HG02623 (cell line): ENCODE measurements around the gene AATF.
A peak's percentile ranks its signal among the peaks of the same experiment; 100 is the strongest.

Experiments
- ATAC-seq: cut with Tn5 transposase; IDR thresholded peaks from one replicate; pipeline ENCODE4 v1.9.1; 2021; ENCODE audit warnings: moderate library complexity; ENCODE audit not compliant: unreplicated experiment

Gene AATF

GRCh38 chr17:36978810-36979564 lies 30.2 kb downstream of the AATF start:
- no peak for ATAC-seq

GRCh38 chr17:36979565-36979941 lies 30.8 kb downstream of the AATF start:
- no peak for ATAC-seq

GRCh38 chr17:36980280-36980761 lies 31.6 kb downstream of the AATF start:
- ATAC-seq = no peak

GRCh38 chr17:36983618-36984017 lies 34.9 kb downstream of the AATF start:
- no peak for ATAC-seq

- ATAC-seq = no peak
Observed at GRCh38 chr17:36989173-36989572, 40.4 kb downstream of the AATF start.

GRCh38 chr17:36992701-36993100 lies 43.9 kb downstream of the AATF start:
- no peak for ATAC-seq

GRCh38 chr17:36993227-36993626 lies 44.5 kb downstream of the AATF start:
- ATAC-seq = no peak

- ATAC-seq = no peak
Observed at GRCh38 chr17:36994438-36994837, 45.7 kb downstream of the AATF start.

GRCh38 chr17:36999471-36999870 lies 50.7 kb downstream of the AATF start:
- no peak for ATAC-seq

GRCh38 chr17:37016780-37017179 lies 68.0 kb downstream of the AATF start:
- no peak for ATAC-seq

- ATAC-seq = no peak
Observed at GRCh38 chr17:37017404-37017803, 68.7 kb downstream of the AATF start.

- no peak for ATAC-seq
Observed at GRCh38 chr17:37019117-37019740, 70.5 kb downstream of the AATF start.

GRCh38 chr17:37019741-37020129 lies 71.0 kb downstream of the AATF start:
- ATAC-seq = no peak

- ATAC-seq = no peak
Observed at GRCh38 chr17:37024181-37024637, 75.5 kb downstream of the AATF start.

GRCh38 chr17:37025238-37025637 lies 76.5 kb downstream of the AATF start:
- no peak for ATAC-seq

GRCh38 chr17:37025847-37026530 lies 77.2 kb downstream of the AATF start:
- ATAC-seq = peak; percentile 50

GRCh38 chr17:37026531-37026869 lies 77.7 kb downstream of the AATF start:
- no peak for ATAC-seq

GRCh38 chr17:37028040-37028439 lies 79.3 kb downstream of the AATF start:
- ATAC-seq = no peak

- ATAC-seq = no peak
Observed at GRCh38 chr17:37031493-37032083, 82.8 kb downstream of the AATF start.

- no peak for ATAC-seq
Observed at GRCh38 chr17:37037590-37038155, 88.9 kb downstream of the AATF start.

GRCh38 chr17:37039269-37039668 lies 90.5 kb downstream of the AATF start:
- ATAC-seq = no peak
